Stimulated activated CD4-positive, alpha-beta T cell treated with anti-CD3 and anti-CD28 coated beads, Interleukin-1b, Interleukin-23, amount 100 ng/mL, for 4 hours (primary cell): ENCODE data around the gene RAD51B.

Experiments used
- DNase-seq, 2 donors: peaks; one replicate each; pipeline ENCODE4 v3.0.0-alpha.2; 2020; ENCODE audit warnings: low read depth in 2 of 2

Gene RAD51B

DNA sequence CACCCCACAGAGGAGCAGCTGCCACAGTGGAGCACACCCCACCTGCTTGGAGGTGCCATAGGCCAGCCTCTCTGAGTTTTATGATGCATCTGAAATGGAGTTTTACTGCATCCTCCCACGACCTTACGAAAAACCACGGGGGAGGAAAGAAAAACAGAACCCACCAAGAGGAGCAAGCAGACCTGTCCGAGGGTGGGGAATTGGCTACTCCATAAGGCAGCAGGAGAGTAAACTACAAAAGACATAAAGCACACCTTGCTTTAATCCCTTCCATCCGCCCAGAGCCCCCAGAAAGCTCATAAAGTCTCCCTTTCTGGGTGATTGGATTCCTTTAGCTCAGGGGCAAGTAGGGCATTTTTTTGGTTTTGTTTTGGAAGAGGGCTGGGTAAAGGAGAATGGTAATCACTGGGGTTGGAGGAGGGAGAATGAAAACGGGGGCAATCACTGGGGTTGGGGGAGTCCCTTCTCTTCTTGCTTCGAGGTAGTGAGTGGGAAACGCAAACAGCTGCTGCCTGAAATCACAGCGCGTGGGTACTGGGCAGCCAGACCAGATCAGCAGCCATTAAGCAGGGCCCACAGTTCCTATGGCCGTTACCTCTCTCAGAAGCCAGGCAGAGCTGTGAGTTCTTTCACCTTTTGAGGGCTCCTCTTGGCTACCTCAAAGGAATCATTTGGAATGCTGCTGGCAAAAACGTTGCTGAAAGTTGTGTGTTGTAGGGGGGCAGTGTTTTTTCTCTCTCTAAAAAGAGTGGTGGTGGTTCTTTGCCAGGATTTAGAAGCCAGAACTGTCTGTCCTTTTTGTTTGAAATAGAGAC lies 539.6 kb downstream of the RAD51B start:
- no peak for DNase-seq

DNA sequence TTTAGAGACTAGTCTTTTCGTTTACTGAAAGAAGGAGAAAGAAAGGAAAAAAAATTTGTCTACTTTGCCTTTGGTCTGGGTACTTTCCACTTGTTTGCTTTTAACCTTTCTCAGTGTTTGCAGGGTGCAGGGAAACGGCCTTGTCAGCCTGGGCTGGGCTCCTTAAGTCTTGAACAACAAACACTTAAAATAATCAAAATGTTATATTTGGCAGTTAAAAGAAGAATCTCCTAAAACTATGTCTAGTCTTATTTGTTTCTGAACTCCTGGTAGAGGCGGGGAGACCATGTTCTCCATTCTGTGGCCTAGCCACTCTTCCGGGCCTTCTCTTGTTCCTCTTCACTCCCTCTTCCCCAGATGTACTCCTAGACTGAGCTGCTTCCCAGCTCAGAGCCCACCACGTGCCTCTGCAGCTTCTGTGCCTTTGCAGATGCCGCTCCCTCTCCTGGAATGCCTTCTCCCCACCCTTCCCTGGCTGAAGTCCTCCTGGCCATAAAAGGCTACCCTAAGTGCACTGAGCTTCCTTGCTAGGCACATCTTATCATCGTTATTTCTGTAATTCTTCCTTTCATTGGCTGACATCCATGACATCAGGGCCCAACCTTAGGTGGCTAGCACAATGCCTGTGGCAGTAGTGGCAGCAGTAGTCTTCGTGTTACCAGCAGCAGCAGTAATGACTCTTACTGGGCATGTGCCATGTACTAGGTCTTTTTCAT lies 540.4 kb downstream of the RAD51B start:
- DNase-seq: no peak

DNA sequence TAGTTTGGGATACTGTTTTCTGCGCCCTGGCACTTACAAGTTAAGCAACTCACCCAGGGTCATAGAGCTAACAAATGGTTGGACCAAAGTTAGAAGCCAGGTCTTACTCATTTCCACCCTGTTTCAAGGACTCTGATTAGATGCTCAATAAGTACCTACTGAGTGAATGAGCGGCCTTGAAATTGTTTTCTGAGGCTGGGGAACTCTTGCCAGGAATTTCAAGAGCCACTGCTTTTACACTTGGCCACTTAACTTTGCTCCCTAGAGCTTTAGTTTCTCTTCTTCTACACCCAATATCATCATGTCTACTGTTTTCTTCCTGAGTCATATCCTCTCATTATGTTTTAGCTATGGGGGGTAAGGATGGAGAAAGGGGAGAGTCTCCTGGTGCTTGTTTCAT lies 541.7 kb downstream of the RAD51B start:
- DNase-seq: no peak

GRCh38 chr14:68362846-68363245 lies 543.3 kb downstream of the RAD51B start:
- no peak for DNase-seq

GRCh38 chr14:68363466-68363842 lies 543.9 kb downstream of the RAD51B start:
- no peak for DNase-seq

- no peak for DNase-seq
Observed at GRCh38 chr14:68363843-68364767, 544.5 kb downstream of the RAD51B start.

DNA sequence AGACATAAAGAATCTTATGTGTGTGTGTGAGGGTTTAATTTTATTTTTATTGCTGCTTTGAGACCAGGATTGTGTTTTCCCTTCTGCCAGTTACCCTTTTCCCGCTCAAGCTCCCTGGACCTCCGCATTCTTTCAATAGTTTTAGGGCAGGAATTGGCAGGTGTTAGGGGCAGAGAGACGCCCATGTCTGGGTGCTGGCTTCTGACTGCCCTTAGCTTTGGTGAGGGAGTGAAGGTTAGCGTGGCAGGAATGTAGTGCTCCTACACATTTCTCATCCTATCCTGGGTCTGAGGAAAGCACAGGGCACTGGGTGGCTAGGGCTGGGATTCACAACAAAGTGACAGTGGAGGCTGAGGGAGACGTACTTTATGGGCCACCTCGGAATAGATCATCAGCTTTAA lies 545.2 kb downstream of the RAD51B start:
- DNase-seq: no peak

- DNase-seq: no peak
Observed at GRCh38 chr14:68365228-68365627, 545.6 kb downstream of the RAD51B start.

- DNase-seq: no peak
Observed at GRCh38 chr14:68366656-68367055, 547.1 kb downstream of the RAD51B start.

DNA sequence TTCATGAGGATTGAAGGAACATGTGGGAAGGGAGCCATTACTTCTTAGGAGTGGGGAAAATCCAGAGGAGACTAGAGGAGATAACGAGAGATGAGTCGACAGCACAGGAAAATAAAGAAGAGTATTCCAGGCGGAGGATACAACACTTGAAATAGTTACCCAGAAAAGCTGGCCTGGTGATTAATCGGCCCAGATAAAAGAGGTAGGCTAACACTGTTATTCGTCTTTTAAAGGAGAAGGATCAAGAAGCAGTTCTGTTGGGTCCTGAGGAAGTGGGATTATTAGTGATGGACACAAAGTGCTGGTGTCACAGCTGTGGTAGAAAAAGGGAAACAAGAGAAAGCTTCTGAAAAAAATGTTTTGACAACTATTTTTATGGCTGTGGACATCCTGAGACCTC lies 548.0 kb downstream of the RAD51B start:
- DNase-seq: no peak

GRCh38 chr14:68368850-68369249 lies 549.3 kb downstream of the RAD51B start:
- no peak for DNase-seq

DNA sequence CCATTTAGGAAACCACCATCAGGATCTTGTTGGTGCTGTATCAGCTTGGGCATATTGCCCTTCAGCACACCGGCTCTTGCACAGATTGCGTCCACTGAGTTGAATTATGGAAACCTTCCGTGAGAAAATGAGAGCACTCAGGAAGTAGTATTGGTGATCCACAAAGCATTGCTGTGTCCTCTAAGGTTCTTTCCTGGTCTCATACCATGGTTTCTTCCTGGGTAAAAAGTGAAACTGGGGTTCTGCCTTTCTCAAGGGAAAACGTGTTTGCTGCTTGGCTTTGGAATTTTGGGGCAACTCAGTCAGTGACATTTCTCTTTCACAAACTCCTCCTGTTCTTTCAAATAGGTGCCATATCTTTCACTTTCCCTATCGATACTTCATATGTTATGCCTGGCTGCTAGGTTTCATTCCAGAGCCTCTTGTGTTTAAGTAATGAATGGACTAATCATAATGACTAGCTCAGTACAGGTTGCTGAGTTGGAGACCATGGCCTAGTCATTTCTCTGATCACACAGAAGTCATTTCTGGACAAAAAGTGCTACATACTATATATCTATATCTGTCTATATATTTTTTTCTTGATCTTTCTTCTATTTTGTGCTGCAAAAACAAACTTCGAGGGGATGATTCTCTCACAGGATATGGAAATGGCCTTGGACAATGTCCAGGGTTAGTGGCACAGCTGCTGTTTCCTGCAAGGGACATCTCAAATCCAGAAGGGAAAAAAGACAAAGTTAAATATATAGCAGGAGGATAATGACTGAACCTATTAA lies 549.9 kb downstream of the RAD51B start:
- DNase-seq: no peak

- no peak for DNase-seq
Observed at GRCh38 chr14:68370057-68370360, 550.4 kb downstream of the RAD51B start.

DNA sequence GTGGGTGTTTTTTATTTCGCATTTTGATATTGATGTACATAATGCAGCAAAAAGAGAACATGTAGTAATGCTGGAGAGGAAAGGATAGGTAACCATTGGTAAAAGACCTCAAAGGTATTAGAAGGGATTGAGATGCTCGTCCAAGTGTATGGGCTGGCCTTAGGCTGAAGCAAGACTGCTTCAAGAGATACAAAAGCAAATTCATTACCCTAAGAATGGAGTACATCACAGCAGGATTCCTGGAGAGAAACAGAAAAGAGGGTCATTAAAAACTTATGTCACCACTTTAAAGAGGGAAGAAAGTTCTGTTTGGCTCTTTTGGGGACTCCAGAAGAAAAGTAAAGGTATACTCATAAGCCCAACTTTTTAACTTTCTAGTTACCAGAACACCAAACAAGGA lies 552.8 kb downstream of the RAD51B start:
- DNase-seq: no peak

DNA sequence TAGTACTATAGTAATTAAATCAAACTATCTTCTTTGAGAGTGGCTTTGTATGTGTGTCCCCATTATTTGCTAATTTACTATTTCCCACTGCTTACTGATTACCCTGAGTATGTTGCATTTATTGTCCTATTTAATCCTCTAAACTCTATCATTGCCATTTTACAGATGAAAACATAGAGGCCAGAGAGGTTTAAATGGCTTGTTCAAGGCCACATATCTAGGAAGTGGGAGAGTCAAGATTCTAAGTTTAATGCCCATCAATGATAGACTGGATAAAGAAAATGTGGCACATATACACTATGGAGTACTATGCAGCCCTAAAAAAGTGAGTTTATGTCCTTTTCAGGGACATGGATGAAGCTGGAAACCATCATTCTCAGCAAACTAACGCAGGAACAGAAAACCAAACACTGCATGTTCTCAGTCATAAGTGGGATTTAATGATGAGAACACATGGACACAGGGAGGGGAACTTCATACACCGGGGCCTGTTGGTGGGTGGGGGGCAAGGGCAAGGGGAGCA lies 553.6 kb downstream of the RAD51B start:
- DNase-seq: no peak

- DNase-seq: no peak
Observed at GRCh38 chr14:68373847-68374444, 554.4 kb downstream of the RAD51B start.

DNA sequence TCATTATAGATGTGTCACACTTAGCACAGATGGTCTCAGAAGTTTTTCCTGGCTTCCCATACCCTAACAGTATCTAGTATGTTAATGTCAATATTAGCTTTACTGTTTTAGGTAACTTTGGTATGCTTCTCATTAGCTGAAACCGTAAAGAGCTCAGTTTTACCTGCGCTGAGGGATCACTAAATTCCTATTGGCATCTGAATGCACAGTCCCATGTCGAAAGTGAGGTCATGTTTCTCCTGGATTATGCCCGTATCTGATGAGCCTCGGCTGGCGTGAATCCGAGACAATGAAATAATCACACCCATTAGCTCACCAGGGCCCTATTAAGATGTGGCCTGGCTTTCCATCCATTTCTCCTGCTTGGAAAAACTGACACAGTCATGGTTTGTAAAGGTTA lies 555.1 kb downstream of the RAD51B start:
- DNase-seq: no peak

GRCh38 chr14:68375376-68375775 lies 555.8 kb downstream of the RAD51B start:
- no peak for DNase-seq

DNA sequence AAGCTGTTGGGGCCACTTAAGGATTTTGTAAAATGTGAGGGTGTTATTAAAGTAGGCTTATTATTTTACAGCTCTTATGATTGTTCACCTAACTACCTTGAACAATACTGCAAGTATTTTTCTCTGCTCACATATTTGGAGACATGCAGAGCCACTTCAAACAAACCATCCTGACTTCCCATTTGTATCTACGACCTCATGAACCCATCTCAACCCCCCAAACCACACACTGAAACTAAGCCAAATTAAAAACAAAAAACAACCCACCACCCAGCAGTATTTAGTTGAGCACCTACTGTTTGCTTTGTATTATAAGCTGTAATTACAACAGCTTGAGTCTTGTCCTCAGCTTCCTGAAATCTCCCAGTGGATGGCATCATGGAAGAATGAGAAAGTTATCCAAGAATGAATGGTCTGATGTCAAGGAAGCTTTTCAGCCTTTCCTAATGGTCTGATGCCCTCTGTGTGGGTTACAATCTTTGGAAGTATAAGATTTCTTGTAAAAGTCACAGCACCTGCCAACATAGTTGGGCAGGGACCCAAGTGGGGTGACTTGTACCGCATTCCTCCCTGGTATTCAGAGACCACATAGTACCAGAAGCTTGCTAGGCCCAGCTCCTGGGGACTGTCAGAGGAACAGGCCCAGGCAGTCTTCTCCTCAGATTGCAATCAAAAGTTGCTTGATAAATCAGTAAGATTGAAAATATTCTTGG lies 556.6 kb downstream of the RAD51B start:
- no peak for DNase-seq

DNA sequence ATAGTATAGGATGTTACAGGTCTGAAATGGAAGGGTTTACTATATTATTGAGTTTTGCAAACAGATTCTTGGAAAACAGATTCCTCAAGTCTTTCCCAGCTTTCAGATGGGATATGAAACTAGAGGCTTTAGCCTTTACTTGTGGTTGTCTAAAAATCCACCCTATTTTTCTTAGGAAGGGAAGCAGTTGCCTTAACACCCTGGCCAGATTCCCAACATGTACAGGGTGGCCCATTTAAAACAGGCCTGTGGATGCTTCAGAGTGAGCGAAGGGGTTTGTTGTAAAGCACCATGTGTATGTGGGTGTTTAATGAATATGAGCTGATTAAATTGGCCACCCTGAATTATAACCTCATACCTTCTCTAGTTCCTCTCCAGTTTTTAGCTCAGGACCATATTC lies 557.4 kb downstream of the RAD51B start:
- no peak for DNase-seq
